Thoracic aorta (tissue), 2 donors: ENCODE results near the gene OR1Q1. TPM values are rescaled to one million over a fixed set of nuclear protein-coding genes. Genes with fewer than 3 reads are reported as not detected.
"Not testable (repeated sequence)": the region's sequence is repeated elsewhere in the genome, so short reads cannot be mapped to it uniquely, and the experiment has no call there.

Source experiments
- ATAC-seq: fragments of 150-250 bp; one replicate; pipeline ENCODE4 v1.8.0; 2017; ENCODE audit warnings: low read depth; ENCODE audit not compliant: insufficient number of reproducible peaks, low FRiP score
- DNase-seq: peaks from one replicate; pipeline ENCODE4 v3.0.0-alpha.2; 2020; ENCODE audit warnings: low spot score
- H3K27ac ChIP-seq, 2 donors: fragments of 200-600 bp; sonication (generic); 1 replicate in 1 of 2; 2 replicates in 1 of 2; pipeline ENCODE4 v1.5.1; 2016; ENCODE audit warnings: mild to moderate bottlenecking in 2 of 2, moderate library complexity in 2 of 2
- H3K27me3 ChIP-seq: fragments of 200-600 bp; sonication (generic); replicated peaks from 2 replicates; pipeline ENCODE4 v1.6.0; 2016; ENCODE audit warnings: mild to moderate bottlenecking; ENCODE audit not compliant: insufficient read depth
- H3K36me3 ChIP-seq: fragments of 200-600 bp; sonication (generic); one replicate; pipeline ENCODE4 v1.5.1; 2016
- H3K4me1 ChIP-seq, 2 donors: fragments of 200-600 bp; sonication (generic); 1 replicate in 1 of 2; 2 replicates in 1 of 2; pipeline versions ENCODE4 v1.5.1 to v1.6.0; 2016; ENCODE audit warnings: low read depth in 2 of 2, mild to moderate bottlenecking in 1 of 2; ENCODE audit not compliant: control insufficient read depth in 1 of 2
- H3K4me3 ChIP-seq: fragments of 200-600 bp; sonication (generic); 2 replicates; pipeline ENCODE4 v1.5.1; 2016; ENCODE audit warnings: mild to moderate bottlenecking
- H3K9me3 ChIP-seq: fragments of 200-600 bp; sonication (generic); 2 replicates; pipeline ENCODE4 v1.5.1; 2016
- CTCF ChIP-seq: fragments of 200-600 bp; sonication (generic); IDR thresholded peaks from one replicate; pipeline ENCODE4 v1.5.1; 2019; ENCODE audit warnings: antibody characterized with exemption
- total RNA-seq, 2 donors: library from RNA; depleted of rRNA; stranded (reverse); fragments of >200 nt; gene quantifications; one replicate each; pipeline versions ENCODE4 v1.1.0 to v1.2.3, GENCODE V29; 2016

Gene OR1Q1
- not detected for total RNA-seq

GRCh38 chr9:122614362-122614761, at the start of gene OR1Q1:
TSS of gene OR1Q1 (plus strand) at chr9:122614738. CDS start at chr9:122614738, 0 bp downstream.
- no peaks in the 10 kb centered on the region for H3K27me3 ChIP-seq
- no peak for TF ChIP-seq CTCF
- DNase-seq (no peak), ATAC-seq (no peak)
- no peak within 1 kb of the TSS for H3K4me3 ChIP-seq
- no peaks in the 10 kb centered on the region for H3K36me3 ChIP-seq
- H3K27ac ChIP-seq, result no peak within 1 kb of the TSS
- H3K4me1 ChIP-seq, result no peaks in the 10 kb centered on the region
- no peaks in the 10 kb centered on the region for H3K9me3 ChIP-seq

GRCh38 chr9:122567901-122568300, 46.6 kb upstream of the OR1Q1 start:
- Histone ChIP-seq H3K36me3 (no peaks in the 10 kb centered on the region), H3K4me3 (no peak overlapping the region), H3K27ac (no peak overlapping the region), H3K4me1 (no peaks in the 10 kb centered on the region), H3K9me3 (no peaks in the 10 kb centered on the region), H3K27me3 (no peaks in the 10 kb centered on the region)
- ATAC-seq, result no peak
- no peak for DNase-seq
- no peak for TF ChIP-seq CTCF

- Histone ChIP-seq H3K27ac (no peak overlapping the region), H3K27me3 (no peaks in the 10 kb centered on the region), H3K4me1 (no peaks in the 10 kb centered on the region), H3K4me3 (no peak overlapping the region), H3K9me3 (no peaks in the 10 kb centered on the region), H3K36me3 (no peaks in the 10 kb centered on the region)
- DNase-seq (no peak), ATAC-seq (no peak)
- TF ChIP-seq CTCF, result no peak
Observed at GRCh38 chr9:122572456-122572855, 42.1 kb upstream of the OR1Q1 start.

GRCh38 chr9:122579874-122580273, 34.7 kb upstream of the OR1Q1 start:
- no peak for DNase-seq
- H3K4me3 ChIP-seq, result no peak overlapping the region
- TF ChIP-seq CTCF, result no peak
- no peak for ATAC-seq
- H3K36me3 ChIP-seq, result no peaks in the 10 kb centered on the region
- no peak overlapping the region for H3K27ac ChIP-seq
- no peaks in the 10 kb centered on the region for H3K9me3 ChIP-seq
- H3K27me3 ChIP-seq, result no peaks in the 10 kb centered on the region
- no peaks in the 10 kb centered on the region for H3K4me1 ChIP-seq

- TF ChIP-seq CTCF, result no peak
- no peak overlapping the region for H3K27ac ChIP-seq
- H3K9me3 ChIP-seq, result no peaks in the 10 kb centered on the region
- no peaks in the 10 kb centered on the region for H3K27me3 ChIP-seq
- H3K4me3 ChIP-seq, result no peak overlapping the region
- no peaks in the 10 kb centered on the region for H3K36me3 ChIP-seq
- no peak for DNase-seq
- no peak for ATAC-seq
- no peaks in the 10 kb centered on the region for H3K4me1 ChIP-seq
Observed at GRCh38 chr9:122580360-122580759, 34.2 kb upstream of the OR1Q1 start.

- H3K36me3 ChIP-seq, DNase-seq, H3K27ac ChIP-seq, H3K27me3 ChIP-seq, H3K9me3 ChIP-seq, H3K4me3 ChIP-seq, ATAC-seq, H3K4me1 ChIP-seq: not testable (repeated sequence)
Observed at GRCh38 chr9:122583284-122583683, 31.3 kb upstream of the OR1Q1 start, which contains the start of gene OR1L8. TSS of gene OR1L8 (minus strand) at chr9:122583384. CDS start at chr9:122568477, 14,907 bp downstream.
